Measurements from ENCODE around the gene PHRF1.

PHRF1 gene

DNA sequence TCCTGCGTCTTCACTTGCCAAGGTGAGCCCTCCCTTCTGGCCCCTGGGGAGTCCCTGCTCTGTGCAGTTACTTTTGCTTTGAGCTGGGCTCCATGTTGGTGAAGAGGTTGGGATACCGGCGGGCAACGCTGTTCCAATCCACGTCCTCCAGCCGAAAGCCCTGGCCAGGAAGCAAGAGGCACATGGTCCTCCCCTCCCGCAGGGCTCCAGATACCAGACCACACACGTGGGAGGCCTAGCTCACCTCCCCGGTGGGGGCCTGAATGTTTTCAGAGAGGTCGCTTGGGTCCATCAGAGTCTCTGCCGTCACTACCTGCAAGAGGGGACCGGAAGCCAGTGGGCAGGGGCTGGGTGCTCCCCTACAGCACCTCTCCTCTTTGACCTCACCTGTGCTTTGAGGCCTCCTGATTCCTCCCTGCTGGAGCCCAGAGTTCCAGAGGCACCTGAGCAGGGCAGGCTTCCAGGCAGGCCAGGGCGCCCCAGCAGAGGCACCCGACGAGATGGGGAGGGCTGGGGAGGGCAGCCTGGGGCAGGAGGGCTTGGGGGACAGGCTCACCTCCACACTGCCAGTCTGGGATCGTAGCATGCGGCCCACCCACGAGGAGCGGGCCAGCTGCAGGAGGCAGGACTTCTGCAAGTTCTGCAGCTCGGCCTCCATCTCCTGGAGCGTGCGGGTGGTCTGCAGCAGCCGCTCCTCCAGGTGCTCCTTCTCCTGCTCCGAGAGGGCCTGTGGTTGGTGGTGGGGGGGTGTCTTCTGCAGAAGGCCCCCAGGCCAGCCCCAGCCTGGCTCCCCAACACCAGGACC, 18.7 kb upstream of the PHRF1 start:
- TF ChIP-seq, protein P1, sequence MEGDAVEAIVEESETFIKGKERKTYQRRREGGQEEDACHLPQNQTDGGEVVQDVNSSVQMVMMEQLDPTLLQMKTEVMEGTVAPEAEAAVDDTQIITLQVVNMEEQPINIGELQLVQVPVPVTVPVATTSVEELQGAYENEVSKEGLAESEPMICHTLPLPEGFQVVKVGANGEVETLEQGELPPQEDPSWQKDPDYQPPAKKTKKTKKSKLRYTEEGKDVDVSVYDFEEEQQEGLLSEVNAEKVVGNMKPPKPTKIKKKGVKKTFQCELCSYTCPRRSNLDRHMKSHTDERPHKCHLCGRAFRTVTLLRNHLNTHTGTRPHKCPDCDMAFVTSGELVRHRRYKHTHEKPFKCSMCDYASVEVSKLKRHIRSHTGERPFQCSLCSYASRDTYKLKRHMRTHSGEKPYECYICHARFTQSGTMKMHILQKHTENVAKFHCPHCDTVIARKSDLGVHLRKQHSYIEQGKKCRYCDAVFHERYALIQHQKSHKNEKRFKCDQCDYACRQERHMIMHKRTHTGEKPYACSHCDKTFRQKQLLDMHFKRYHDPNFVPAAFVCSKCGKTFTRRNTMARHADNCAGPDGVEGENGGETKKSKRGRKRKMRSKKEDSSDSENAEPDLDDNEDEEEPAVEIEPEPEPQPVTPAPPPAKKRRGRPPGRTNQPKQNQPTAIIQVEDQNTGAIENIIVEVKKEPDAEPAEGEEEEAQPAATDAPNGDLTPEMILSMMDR (IDR thresholded peaks at IDR 0.05; ENCODE audit: low read depth, low read length): no peak

DNA sequence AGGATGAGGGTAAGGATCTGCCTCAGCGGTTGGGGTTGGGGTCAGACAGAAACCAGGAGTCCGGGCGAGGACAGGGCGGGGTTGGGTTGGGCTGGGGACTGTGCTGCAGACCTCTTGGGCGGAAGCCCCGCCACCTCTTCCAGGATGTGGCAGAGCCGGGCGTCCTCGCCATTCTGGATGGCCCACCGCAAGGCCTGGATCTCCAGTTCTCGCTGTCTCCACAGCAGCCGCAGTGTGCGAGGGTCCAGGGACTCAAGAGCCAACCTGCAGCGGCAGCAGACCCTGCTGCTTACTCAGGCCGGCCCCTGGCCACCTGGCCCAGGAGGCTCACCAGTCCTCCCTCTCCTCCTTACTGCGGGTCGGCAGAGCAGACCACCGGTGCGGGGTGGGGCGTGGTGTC, 17.8 kb upstream of the PHRF1 start:
- TF ChIP-seq, protein P1 (IDR thresholded peaks at IDR 0.05; ENCODE audit: low read depth, low read length): no peak
- DNase-seq (ENCODE audit: extremely low read depth, low read depth): no peak

More for the DNA sequence above, 18.7 kb upstream of the PHRF1 start:
- DNase-seq (ENCODE audit: extremely low read depth, low read depth): no peak

DNA sequence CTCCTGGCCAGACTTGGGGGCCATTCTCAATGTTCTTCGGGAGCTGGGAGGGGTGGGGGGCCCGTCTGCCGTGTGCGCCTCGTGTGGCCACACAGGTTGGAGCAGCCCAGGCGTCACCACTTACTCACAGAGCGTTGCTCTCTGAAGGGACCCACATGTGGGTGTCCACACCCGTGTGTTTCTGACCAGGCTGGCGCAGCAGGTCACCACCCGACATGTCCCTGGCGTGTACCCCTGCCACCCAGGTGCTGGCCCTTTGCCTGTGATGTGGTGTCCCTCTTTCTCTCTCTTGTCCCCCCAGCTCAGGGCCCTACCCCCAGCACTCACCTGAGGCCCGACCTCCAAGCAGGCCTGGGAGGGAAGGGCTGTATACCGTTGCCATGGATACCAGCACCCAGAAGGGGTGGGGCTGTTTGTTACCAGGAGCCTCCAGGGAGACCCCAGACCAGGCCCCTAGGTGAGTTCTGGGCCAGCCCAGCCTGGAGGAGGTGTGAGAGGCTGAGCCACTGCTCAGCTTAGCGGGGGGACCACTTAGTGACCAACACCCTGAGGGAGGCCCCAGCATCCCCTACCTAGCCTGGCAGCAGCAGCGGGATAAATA, 17.1 kb upstream of the PHRF1 start:
- TF ChIP-seq, protein P1 (IDR thresholded peaks at IDR 0.05; ENCODE audit: low read depth, low read length): no peak
- no peak for DNase-seq (ENCODE audit: extremely low read depth, low read depth)

DNA sequence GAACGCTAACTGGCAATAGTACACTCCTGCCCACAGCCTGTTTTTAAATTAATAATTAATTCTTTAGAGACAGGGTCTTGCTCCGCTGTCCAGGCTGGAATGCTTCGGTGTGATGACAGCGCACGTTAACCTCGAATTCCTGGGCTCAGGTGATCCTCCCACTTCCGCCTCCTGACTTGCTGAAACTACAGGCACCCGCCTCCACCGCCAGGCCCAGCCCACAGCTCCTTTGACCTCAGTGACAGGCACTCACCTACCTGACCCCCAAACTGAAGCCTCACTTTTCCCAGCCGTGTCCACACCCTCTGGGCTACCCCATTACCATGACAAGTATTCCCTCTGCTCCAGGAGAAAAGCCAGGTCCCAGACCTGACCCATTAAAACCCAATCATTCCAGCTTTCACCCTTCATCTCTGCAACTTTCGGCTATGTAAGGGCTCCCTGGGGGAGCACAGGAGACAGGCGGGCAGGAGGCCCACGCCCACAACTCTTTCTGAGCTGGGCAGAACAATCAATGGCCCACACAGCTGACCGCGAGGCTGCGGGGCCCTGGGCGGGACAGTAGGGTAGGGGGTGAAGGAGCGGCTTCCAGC, 16.5 kb upstream of the PHRF1 start:
- TF ChIP-seq, protein P1 (IDR thresholded peaks at IDR 0.05; ENCODE audit: low read depth, low read length): no peak
- DNase-seq (ENCODE audit: extremely low read depth, low read depth): no peak

DNA sequence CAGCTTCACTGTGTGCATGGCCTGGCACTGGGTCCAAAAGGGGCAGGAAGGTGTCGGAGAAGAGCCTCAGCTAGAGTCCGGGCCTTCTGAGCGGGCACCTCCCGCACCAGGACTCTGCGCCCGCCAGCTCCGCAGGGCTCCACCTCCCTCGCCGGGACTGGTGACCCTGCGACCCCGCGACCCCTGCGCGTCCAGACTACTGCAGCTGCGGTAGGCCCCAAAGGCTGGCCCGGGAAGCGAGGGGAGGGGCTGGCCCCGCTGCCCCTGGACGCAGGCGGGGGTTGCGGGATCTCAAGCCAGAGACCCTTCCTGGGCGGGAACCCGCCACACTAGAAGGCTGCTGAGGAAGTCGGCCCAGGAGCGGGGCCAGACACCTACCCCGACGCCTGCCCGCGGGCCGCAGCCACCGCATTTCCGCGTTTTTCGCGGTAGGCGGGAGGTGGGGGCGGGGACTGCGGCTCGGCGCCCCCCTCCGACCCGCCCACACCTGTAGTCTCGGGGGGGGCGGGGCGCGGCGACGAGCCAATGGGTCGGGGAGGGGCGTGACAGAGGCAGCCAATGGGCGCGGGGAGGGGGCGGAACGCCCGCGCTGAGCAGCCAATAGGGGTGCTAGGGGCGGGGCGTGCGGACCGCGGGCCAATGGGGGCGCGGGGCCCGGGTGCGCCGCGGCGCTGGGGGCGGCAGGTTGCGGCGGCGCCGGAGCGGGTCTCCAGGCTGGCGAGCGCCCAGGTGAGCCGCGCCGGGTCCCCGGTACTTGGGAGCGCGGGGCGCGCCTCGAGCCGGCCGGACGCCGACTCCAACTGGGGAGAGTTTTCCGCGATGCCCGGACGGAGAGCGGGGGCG, 15.7 kb upstream of the PHRF1 start, which contains the start of the genes LMNTD2 and RASSF7:
TSS of gene LMNTD2 (minus strand) at position 434 of the 843 bp plus-strand sequence. CDS start at position 412, 22 bp downstream.
TSS of gene RASSF7 (plus strand) at position 666 of the 843 bp plus-strand sequence. CDS start 799 bp downstream, outside the sequence.
- TF ChIP-seq, protein P1 (IDR thresholded peaks at IDR 0.05; ENCODE audit: low read depth, low read length): no peak

DNA sequence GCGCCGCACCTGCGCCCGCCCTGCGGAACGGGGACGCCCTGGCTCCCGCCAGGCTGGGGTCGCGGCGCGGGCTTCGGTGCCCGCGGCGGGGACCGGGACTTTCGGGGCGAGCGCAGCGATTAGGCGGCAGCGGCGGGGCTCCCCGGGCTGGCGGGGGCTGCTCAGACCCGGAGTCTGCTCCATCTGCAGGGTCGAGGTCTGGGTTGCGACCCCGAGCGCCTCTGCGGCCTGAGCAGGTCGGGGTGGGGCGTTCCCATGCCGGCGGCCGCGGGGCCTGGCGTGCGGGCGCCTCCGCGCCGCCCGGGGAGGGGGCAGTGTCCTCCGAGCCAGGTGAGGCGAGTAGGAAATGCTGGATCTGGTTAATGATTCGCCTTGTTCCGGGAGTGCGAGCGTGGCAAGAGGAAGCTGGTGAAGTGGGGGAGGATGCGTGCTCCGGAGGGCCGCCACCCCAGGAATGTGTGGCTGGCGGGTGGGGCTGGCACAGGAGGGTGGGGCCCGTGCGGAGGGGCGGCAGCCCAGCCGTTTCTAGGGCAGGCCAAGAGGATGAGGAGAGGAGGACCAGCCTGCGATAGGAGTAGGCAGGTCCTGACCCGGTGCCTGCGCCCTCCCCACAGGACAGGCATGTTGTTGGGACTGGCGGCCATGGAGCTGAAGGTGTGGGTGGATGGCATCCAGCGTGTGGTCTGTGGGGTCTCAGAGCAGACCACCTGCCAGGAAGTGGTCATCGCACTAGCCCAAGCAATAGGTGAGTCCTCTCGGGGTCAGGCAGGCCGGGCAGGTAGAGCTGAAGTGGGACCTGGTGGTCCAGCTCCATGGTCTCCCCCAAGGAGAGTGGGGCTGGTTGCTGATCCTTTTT, 14.9 kb upstream of the PHRF1 start:
- DNase-seq (ENCODE audit: extremely low read depth, low read depth): no peak
- TF ChIP-seq, protein P1 (IDR thresholded peaks at IDR 0.05; ENCODE audit: low read depth, low read length): no peak

More for the DNA sequence above, 15.7 kb upstream of the PHRF1 start, which contains the start of the genes LMNTD2 and RASSF7:
- peak; percentile 46 for DNase-seq (ENCODE audit: extremely low read depth, low read depth)
